ENCODE results near the gene LGALS7B. TPM values are rescaled to one million over a fixed set of nuclear protein-coding genes. Genes with fewer than 3 reads are reported as not detected.
"Not testable (repeated sequence)": the region's sequence is repeated elsewhere in the genome, so short reads cannot be mapped to it uniquely, and the experiment has no call there.

The LGALS7B gene
- not detected for total RNA-seq

GRCh38 chr19:38788478-38789243, at the start of gene LGALS7B:
TSS of gene LGALS7B (plus strand) at chr19:38789200. CDS start at chr19:38789227, 27 bp downstream.
- DNase-seq (ENCODE audit: low read depth in 2 of 3, low spot score in 2 of 3), result no peak

- no peak for DNase-seq (ENCODE audit: low read depth in 2 of 3, low spot score in 2 of 3)
These were observed 49.4 kb upstream of the LGALS7B start for GRCh38 chr19:38739440-38740256.

- no peak for DNase-seq (ENCODE audit: low read depth in 2 of 3, low spot score in 2 of 3)
These were observed 48.8 kb upstream of the LGALS7B start for GRCh38 chr19:38740257-38740592.

GRCh38 chr19:38740932-38741331, 48.1 kb upstream of the LGALS7B start:
- no peak for DNase-seq (ENCODE audit: low read depth in 2 of 3, low spot score in 2 of 3)

GRCh38 chr19:38741670-38742069, 47.3 kb upstream of the LGALS7B start:
- no peak for DNase-seq (ENCODE audit: low read depth in 2 of 3, low spot score in 2 of 3)

GRCh38 chr19:38742296-38742695, 46.7 kb upstream of the LGALS7B start:
- no peak for DNase-seq (ENCODE audit: low read depth in 2 of 3, low spot score in 2 of 3)

GRCh38 chr19:38742906-38743305, 46.1 kb upstream of the LGALS7B start:
- DNase-seq (ENCODE audit: low read depth in 2 of 3, low spot score in 2 of 3), result no peak

GRCh38 chr19:38743394-38744297, 45.4 kb upstream of the LGALS7B start:
- DNase-seq (ENCODE audit: low read depth in 2 of 3, low spot score in 2 of 3), result no peak

- DNase-seq (ENCODE audit: low read depth in 2 of 3, low spot score in 2 of 3), result no peak
These were observed 44.7 kb upstream of the LGALS7B start, which contains the start of gene CAPN12 for GRCh38 chr19:38744298-38744681. TSS of gene CAPN12 (minus strand) at chr19:38744474. CDS start at chr19:38744165, 309 bp downstream.

- no peak for DNase-seq (ENCODE audit: low read depth in 2 of 3, low spot score in 2 of 3)
These were observed 44.1 kb upstream of the LGALS7B start for GRCh38 chr19:38744874-38745273.

GRCh38 chr19:38745316-38745715, 43.7 kb upstream of the LGALS7B start:
- DNase-seq (ENCODE audit: low read depth in 2 of 3, low spot score in 2 of 3), result no peak

- DNase-seq (ENCODE audit: low read depth in 2 of 3, low spot score in 2 of 3), result not testable (repeated sequence)
These were observed 35.2 kb upstream of the LGALS7B start for GRCh38 chr19:38753783-38754182.

- DNase-seq (ENCODE audit: low read depth in 2 of 3, low spot score in 2 of 3), result not testable (repeated sequence)
These were observed 34.8 kb upstream of the LGALS7B start for GRCh38 chr19:38754196-38754595.

- no peak for DNase-seq (ENCODE audit: low read depth in 2 of 3, low spot score in 2 of 3)
These were observed 29.4 kb upstream of the LGALS7B start for GRCh38 chr19:38759590-38760003.

GRCh38 chr19:38760805-38761517, 28.0 kb upstream of the LGALS7B start:
- DNase-seq (ENCODE audit: low read depth in 2 of 3, low spot score in 2 of 3), result not testable (repeated sequence)

GRCh38 chr19:38761884-38762389, 27.1 kb upstream of the LGALS7B start:
- not testable (repeated sequence) for DNase-seq (ENCODE audit: low read depth in 2 of 3, low spot score in 2 of 3)

GRCh38 chr19:38763795-38764220, 25.2 kb upstream of the LGALS7B start:
- no peak for DNase-seq (ENCODE audit: low read depth in 2 of 3, low spot score in 2 of 3)

- no peak for DNase-seq (ENCODE audit: low read depth in 2 of 3, low spot score in 2 of 3)
These were observed 23.8 kb upstream of the LGALS7B start for GRCh38 chr19:38765214-38765613.

- no peak for DNase-seq (ENCODE audit: low read depth in 2 of 3, low spot score in 2 of 3)
These were observed 22.5 kb upstream of the LGALS7B start for GRCh38 chr19:38766276-38767047.
